Measurements from ENCODE around the gene NR2F1-AS1. TPM values are rescaled to one million over a fixed set of nuclear protein-coding genes. Genes with fewer than 3 reads are reported as not detected.
"Not testable (repeated sequence)": the region's sequence is repeated elsewhere in the genome, so short reads cannot be mapped to it uniquely, and the experiment has no call there.

The NR2F1-AS1 gene
- total RNA-seq, 2 donors from 2014 or later, result 10.5 to 11.9 TPM

DNA sequence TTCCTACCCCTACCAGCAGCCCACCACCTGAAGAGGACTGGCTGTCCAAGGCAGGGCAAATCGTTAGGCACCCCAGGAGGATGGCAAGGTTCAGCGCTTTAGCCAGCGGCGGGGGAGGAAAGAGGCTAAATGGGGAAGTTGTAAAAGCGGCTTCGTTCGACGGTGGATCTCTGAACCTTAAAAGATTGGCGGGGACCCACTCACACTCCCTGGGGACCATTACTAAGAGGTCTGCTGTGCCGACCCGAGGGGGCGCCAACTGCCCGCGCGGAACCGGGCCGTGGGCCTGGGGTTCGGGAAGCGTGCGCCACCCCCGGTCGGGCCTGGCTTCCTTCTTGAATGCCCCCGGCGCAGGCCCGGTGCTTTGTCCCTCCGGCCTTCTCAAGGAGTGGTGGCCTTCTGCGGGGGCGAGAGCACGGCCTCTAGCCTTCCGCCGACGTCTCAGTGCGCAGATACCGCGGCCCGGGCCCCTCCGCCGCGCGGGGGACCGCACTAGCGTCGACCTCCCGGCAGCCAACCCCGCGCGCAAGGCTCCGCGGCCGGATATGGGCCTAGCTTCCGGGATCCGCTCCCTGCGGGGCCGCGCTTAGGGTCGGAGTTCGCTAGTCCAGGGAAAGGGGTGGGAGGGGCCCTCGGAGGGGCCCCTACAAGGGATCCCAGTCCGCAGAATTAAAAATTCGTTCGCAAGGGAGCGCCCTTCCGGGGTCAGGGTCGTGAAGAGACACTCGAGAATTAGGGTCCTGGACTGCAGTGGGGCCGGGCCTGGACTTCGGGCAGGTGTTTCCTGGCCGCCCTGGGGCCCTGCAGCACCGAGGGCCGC, 10.5 kb downstream of the NR2F1-AS1 start:
- ATAC-seq, result peak; percentile 38 to 42
- DNase-seq, result no peak
- intact Hi-C loops (cut with DNase I), result no loop called here

DNA sequence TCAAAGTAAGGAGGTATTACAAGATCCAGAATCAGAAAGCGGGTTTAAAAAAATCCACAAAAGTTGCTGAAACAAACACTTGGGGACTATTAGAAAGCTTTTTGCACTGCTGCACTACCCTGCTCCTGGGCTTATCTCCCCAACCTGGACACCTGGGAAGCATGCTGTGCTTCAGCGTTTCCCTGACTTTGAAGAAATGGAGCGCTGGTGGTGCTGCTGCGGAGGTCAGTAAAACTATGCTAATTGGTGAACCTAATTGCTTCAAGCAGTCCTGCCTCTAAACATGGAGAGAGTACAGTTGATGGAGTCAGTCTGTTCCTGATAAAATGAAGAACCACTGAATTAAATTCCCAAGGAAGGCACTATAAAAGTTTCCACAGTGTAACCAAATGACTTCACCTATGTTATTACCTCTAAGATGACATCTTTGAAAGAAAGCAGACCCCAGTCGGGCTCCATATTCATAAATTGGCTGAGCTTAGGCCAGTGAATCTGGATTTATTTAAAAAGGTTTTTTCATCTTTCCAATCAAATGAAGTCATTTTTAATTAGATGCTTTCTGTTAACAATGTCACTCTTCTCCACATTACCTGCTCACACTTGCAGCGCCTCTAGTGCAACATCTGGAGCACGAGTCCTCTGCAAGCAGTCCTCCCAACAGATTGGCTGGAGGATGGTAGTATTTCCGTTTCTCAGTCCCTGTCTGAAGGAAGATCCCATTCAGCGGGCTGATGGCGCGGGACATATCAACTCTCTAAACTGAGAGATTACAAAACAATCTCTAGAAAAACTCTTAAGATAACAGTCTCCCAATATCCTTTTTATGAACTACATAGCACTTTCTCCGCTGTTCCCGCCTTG, 11.5 kb downstream of the NR2F1-AS1 start:
- no peak for ATAC-seq
- intact Hi-C loops (cut with DNase I), result no loop called here

DNA sequence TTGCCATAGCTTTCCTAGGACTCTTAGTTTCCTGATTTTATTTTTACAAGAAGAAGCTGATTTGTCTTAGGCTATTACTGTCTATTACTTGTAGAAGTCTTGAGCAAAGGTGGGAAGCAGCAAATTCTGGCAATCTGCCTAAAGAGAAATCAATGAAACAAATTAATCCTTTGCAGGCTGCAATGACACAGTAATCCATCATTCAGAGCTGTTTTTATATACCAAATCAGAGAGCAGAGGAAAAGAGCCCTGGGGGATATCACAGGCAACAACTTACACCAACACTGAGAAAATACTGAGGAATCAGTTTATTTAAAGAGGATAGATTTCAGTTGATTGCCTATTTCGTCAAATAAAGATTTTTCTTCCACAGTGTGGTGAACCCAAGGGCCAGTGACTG, 13.6 kb downstream of the NR2F1-AS1 start:
- ATAC-seq (no peak), DNase-seq (no peak)
- intact Hi-C loops (cut with DNase I), result no loop called here

More for the DNA sequence above, 11.5 kb downstream of the NR2F1-AS1 start:
- no peak for DNase-seq

DNA sequence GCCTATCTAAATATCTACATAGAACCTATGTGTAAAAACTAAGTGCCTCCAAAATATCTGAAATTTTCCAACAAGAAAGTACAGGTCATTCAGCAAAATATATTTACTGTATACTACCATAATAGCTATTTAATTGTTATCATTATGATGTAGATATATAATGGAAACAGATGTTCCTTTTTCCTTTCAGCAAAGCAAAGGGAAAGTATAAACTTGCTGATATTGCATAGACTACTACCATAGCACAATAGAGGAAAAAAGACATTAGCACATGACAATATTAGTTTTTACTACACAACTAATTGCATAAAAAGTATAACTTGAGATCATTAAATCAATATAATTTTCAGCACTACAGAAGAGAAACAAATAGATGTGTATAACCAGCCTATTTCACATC, 14.9 kb downstream of the NR2F1-AS1 start:
- no peak for DNase-seq
- intact Hi-C loops (cut with DNase I), result no loop called here
- no peak for ATAC-seq

DNA sequence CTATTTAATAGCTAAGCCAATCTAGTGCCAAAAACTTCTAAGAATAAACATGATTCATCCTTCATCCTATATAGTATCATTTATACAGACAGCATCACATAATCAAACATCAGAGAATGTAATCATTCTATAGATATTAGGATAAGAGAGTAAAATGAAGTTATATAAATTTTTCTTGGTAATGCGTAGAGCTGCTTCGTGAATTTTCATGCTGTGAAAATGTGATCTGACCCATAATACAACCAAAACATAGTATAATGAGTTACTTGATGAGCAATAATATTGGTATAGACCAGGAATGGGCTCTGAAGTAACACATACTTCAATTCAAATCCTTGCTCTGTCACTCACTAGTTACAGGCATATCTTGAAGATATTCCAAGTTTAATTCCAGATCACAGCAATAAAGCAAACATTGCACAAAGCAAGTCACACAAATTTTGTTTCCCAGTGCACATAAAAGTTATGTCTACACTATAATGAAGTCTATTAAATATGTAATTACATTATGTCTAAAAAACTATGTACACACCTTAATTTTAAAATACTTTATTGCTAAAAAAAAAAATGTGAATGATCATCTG, 23.9 kb downstream of the NR2F1-AS1 start:
- DNase-seq (no peak), ATAC-seq (no peak)
- intact Hi-C loops (cut with DNase I), result no loop called here

DNA sequence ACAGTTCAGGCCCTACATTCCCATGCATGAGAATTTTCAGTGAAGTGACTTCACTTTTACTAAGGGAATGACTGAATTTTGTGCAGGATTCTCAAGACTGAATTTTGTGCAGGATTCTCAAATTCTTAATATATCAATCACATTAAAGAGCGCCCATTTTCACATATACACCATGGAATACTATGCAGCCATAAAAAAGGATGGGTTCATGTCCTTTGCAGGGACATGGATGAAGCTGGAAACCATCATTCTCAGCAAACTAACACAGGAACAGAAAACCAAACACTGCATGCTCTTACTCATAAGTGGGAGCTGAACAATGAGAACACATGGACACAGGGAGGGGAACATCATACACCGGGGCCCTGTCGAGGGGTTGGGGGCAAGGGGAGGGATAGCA, 31.4 kb downstream of the NR2F1-AS1 start:
- intact Hi-C loops (cut with DNase I); DNase-seq; ATAC-seq: not testable (repeated sequence)

DNA sequence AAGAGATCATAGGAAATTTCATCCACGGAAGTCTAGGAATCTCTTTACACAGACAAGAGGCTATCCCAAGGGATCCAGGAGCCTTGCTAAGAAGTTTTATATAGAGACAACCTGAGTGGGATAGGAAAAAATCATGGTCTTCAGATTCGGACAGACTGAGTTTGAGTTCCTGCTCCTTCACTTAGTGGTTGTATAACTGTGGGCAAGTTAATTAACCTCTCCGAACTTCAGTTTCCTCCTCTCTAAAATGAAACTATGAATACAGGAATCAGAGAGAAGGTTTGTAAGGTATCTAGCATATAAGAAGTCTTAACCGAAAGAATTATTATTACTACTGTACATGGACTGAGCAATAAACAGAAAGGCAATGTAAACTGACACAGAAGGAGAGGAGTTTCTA, 35.1 kb downstream of the NR2F1-AS1 start:
- DNase-seq (no peak), ATAC-seq (no peak)
- intact Hi-C loops (cut with DNase I), result no loop called here

DNA sequence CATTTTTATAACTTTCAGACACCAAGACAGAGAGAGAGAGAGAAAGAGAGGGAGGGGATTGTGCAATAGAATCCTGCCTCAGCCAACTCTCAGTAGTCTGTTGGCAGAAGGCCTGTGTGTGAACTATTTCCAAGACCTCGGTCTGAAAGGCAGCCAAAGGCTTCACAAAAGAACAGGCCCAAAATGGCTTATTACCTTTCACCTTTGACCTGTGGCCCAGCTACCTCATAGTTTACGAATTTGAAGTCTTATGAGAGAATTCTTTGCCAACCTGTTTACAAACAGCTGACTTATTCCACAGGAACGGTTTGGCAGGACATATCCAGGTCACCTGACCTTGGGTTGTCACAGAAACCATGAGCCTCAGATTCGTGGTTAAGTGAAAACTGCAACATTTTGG, 48.6 kb downstream of the NR2F1-AS1 start:
- peak; percentile 69 for DNase-seq
- peak; percentile 95 to 96 for ATAC-seq
- intact Hi-C loops (cut with DNase I), result no loop called here

DNA sequence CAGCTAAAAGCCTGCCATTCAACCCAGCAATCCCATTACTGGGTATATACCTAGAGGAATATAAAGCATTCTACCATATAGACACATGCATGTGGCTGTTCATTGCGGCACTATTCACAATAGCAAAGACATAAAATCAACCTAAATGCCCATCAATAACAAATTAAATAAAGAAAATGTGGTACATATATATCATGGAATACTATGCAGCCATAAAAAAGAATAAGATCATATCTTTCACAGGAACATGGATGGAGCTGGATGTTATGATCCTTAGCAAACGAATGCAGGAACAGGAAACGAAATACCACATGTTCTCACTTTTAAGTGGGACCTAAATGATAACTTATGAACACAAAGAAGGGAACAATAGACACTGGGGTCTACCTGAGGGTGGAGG, 59.2 kb downstream of the NR2F1-AS1 start:
- ATAC-seq; DNase-seq; intact Hi-C loops (cut with DNase I): not testable (repeated sequence)

DNA sequence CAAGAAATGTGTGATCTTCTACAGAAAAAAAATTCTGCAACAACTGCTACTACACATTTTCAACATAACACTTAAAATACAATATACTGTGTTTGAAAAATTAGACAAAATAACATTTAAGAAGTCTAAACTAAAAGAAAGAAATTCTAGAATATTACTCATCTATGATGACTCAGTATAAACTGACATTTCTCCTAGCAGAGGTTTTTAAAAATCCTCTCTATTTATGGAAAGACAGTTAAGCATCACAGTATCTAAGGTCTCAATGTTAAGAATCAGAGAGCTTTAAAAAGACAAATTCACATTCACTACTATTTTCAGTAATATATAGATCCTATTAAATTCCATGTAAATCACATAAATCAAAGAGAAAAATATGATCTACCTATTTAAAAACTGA, 61.3 kb downstream of the NR2F1-AS1 start:
- intact Hi-C loops (cut with DNase I), result no loop called here
- DNase-seq (no peak), ATAC-seq (no peak)

DNA sequence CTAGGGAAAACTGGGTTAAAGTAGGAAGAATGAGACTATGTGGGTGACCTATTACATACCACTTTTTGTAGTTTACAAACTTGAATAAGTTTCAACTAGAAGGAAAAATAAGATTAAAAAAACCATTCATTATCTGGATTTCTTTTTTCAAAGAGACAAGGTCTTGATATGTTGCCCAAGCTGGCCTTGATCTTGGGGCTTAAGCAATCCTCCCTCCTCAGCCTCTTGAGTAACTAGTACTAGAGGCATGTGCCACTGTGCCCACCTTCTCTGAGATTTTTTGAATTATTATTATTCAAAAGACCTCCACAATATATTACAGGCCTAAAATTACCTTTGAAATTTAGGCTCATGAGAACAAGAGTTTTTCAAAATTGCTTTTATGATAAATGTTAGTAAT, 63.2 kb downstream of the NR2F1-AS1 start:
- DNase-seq (no peak), ATAC-seq (no peak)
- intact Hi-C loops (cut with DNase I), result no loop called here

DNA sequence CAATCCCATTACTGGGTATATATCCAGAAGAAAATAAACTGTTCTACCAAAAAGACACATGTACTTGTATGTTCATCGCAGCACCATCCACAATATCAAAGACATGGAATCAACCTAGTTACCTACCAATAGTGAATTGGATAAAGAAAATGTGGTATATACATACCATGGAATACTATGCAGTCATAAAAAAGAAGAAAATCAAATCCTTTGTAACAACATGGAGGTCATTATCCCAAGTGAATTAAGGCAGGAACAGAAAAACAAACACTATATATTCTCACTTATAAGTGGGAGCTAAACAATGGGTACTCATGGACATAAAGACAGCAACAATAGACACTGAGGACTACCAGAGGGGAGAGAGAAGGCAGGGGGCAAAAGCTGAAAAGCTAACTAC, 67.7 kb downstream of the NR2F1-AS1 start:
- intact Hi-C loops (cut with DNase I), result no loop called here

DNA sequence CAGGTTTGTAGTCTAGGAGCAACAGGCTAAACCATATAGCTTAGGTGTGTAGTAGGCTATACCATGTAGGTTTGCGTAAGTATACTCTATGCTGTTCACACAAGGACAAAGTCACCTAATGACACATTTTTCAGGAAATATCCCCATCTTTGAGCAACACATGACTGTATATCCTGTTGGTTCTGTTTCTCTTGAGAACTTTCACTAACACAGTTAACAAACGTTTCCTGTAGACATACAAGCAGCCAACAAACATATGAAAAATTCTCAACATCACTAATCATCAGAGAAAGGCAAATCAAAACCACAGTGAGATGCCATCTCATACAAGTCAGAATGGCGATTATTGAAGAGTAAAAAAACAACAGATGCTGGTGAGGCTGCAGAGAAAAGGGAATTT, 68.2 kb downstream of the NR2F1-AS1 start:
- intact Hi-C loops (cut with DNase I), result no loop called here
- ATAC-seq, result no peak

More for the DNA sequence above, 67.7 kb downstream of the NR2F1-AS1 start:
- DNase-seq (no peak), ATAC-seq (no peak)

DNA sequence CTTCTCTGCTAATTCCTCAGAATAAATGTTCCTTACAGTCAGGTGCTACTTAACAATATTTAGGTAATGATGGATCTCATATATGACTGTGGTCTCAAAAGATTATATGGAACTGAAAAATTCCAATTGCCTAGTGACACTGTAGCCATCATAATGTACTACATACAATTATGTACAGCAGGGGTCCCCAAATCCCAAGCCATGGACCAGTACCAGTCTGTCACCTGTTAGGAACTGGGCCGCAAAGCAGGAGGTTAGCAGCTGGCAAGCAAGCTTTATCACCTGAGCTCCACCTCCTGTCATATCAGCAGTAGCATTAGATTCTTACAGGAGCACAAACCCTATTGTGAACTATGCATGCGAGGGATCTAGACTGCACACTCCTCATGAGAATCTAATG, 69.6 kb downstream of the NR2F1-AS1 start:
- intact Hi-C loops (cut with DNase I), result no loop called here
- ATAC-seq (no peak), DNase-seq (no peak)

More for the DNA sequence above, 68.2 kb downstream of the NR2F1-AS1 start:
- no peak for DNase-seq

DNA sequence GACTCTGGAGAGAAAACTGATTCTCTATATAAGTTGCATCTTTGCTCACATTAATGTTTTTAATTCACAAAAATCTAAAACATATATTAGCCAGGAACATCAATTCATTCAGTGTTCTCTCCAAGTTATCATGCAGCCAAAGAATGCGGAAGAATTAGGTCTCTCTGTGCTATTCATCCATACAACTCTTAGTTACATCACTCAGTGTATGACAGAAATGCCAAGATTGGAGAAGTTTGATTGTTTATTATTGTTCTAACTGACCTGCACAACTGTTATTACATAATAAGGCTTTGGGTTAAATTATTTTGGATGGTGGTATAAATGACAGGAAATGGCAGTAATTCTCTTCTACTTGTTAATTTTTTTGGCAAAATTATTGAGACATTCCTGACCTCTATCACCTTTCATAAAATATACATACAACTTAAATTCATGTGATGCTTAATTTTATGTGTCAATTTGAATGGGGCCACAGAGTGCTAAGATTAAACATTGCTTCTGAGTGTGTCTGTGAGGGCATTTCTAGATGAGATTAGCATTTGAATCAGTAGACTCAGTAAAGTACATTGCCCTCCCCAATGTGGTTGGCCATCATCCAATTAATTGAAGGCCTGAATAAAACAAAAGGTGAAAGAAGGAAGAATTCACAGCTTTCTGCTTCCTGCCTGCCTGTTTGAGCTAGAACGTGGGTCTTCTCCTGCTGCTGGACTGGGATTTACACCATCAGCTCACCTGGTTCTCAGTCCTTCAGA, 70.2 kb downstream of the NR2F1-AS1 start:
- no peak for DNase-seq

DNA sequence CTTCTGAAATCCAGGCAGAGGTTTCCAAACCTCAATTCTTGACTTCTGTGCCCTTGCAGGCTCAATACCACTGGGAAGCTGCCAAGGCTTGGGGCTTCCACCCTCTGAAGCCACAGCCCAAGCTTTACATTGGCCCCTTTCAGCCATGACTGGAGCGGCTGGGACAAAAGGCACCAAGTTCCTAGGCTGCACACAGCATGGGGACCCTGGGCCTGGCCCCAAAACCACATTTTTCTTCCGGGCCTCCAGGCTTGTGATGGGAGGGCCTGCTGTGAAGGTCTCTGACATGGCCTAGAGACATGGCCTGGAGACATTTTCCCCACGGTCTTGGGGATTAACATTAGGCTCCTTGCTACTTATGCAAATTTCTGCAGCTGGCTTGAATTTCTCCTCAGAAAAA, 75.5 kb downstream of the NR2F1-AS1 start:
- intact Hi-C loops (cut with DNase I); ATAC-seq; DNase-seq: not testable (repeated sequence)

More for the DNA sequence above, 70.2 kb downstream of the NR2F1-AS1 start:
- intact Hi-C loops (cut with DNase I), result no loop called here
- no peak for ATAC-seq

DNA sequence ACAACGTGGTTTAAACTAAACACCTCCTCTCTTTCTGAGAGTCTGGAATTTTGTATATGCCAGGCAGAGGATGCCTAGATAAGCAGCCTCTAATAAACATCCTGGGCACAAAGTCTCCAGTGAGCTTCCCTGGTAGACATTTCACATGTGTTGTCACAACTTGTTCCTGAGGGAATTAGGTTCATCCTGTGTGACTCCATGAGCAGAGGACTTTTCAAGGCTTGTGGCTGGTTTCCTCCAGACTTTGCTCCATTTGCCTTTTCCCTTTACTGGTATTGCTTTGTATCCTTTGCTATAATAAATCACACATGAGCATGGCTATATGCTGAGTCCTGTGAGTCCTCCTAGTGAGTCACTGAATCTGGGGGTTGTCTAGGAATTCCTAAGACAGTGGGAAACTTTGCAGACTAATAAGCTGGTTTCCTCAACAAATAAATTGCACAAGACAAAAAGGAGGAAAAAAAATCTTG, 77.4 kb downstream of the NR2F1-AS1 start:
- DNase-seq, result no peak
- intact Hi-C loops (cut with DNase I), result no loop called here
- ATAC-seq, result no peak

DNA sequence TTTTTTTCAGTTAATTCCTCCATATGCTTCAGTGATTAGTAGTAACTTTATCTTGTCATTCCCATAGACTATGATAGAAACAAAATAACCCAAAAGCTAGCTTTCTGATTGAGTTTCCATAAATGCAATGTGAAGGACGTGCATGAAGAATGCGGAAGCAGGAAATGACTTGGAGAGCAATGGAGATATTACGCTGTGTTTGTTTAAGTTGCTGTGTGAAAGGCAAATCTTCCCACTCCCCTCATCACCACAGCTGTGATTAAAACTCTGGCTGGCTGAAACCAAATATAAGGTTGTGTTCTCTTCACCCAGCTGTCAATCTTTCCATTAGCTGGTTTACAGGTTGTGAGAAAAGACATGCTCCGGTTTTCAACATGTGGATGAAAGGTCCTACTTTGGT, 83.9 kb downstream of the NR2F1-AS1 start:
- DNase-seq (no peak), ATAC-seq (no peak)
- intact Hi-C loops (cut with DNase I), result no loop called here

DNA sequence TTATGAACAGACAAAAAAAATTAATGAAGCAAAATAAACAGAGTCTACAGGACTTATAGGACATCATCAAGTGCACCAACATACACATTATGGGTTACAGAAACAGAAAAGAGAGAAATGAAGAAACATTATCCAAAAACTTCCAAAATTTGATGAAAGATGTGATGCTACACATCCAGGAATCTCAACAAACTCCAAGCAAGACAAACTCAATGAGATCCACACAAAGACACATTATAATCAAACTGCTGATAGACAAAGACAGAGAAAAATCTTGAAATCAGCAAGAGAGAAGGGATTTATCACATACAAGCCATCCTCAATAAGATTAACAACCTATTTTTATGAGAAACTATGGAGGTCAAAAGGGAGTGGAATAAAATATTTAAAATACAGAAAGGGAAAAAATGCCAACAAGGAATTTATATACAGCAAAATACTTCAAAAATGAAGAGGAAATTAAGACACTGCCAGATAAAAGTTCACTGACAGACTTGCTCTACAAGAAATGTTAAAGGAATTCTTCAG, 101.0 kb downstream of the NR2F1-AS1 start:
- DNase-seq (no peak), ATAC-seq (no peak)
- intact Hi-C loops (cut with DNase I), result no loop called here
